Activated CD8-positive, alpha-beta T cell treated with anti-CD3 and anti-CD28 coated beads for 36 hours (primary cell): ENCODE measurements around the gene CDH23. TPM values are rescaled to one million over a fixed set of nuclear protein-coding genes. Genes with fewer than 3 reads are reported as not detected.
A peak's percentile ranks its signal among the peaks of the same experiment; 100 is the strongest.
"Not testable (repeated sequence)": the region's sequence is repeated elsewhere in the genome, so short reads cannot be mapped to it uniquely, and the experiment has no call there.

ENCODE experiments used
- ATAC-seq: fragments of 200-7000 bp; cut with Tn5 transposase; one replicate; pipeline ENCODE4 v1.10.0; 2021; ENCODE audit warnings: mild to moderate bottlenecking, moderate library complexity
- CTCF ChIA-PET: fragments of 350-600 bp; sonication (Branson Sonifier 250); formaldehyde crosslinking; loops from one replicate; lab custom pipeline; 2021; ENCODE audit warnings: antibody characterized with exemption; lab: Charles Lee
- POLR2A ChIA-PET: fragments of 350-600 bp; sonication (Branson Sonifier 250); formaldehyde crosslinking; loops from one replicate; lab custom pipeline; 2021; ENCODE audit warnings: antibody characterized with exemption; lab: Charles Lee
- DNase-seq: peaks from one replicate; pipeline ENCODE4 v3.0.0-alpha.2; 2020
- H3K27ac Mint-ChIP-seq: one replicate; pipeline ENCODE4 v1.8.0; 2021; ENCODE audit warnings: mild to moderate bottlenecking, mixed read lengths
- H3K27me3 Mint-ChIP-seq: one replicate; pipeline ENCODE4 v1.8.0; 2021; ENCODE audit warnings: mixed read lengths
- H3K36me3 Mint-ChIP-seq: one replicate; pipeline ENCODE4 v1.8.0; 2021; ENCODE audit warnings: low read depth, mixed read lengths
- H3K4me1 Mint-ChIP-seq: one replicate; pipeline ENCODE4 v1.8.0; 2021; ENCODE audit warnings: low read depth, mixed read lengths
- H3K4me3 Mint-ChIP-seq: one replicate; pipeline ENCODE4 v1.8.0; 2021; ENCODE audit warnings: mild to moderate bottlenecking, moderate library complexity, mixed read lengths
- H3K9me3 Mint-ChIP-seq: one replicate; pipeline ENCODE4 v1.8.0; 2021; ENCODE audit warnings: mixed read lengths
- CTCF ChIP-seq: fragments of 200-600 bp; IDR thresholded peaks from one replicate; pipeline ENCODE4 v1.8.0; 2022; ENCODE audit warnings: antibody characterized with exemption, mild to moderate bottlenecking
- intact Hi-C: fragments of 100-400 bp; cut with micrococcal nuclease; formaldehyde crosslinking; loops from one replicate; pipeline ENCODE4 v1.10.0; 2022
- total RNA-seq, 2 experiments: library from RNA; stranded (reverse); gene quantifications; one replicate each; pipeline ENCODE4 v1.2.3, GENCODE V29; 2021

CDH23 gene
- total RNA-seq, 2 experiments from 2014 or later = 2.4 to 2.7 TPM

- H3K4me3 Mint-ChIP-seq = peak overlapping the region; percentile 97
- H3K27ac Mint-ChIP-seq = peak overlapping the region; percentile 79
- TF ChIP-seq CTCF = no peak
- ATAC-seq (no peak), DNase-seq (no peak)
- intact Hi-C loops = no loop called here
- ChIA-PET POLR2A (interaction anchor here (0.6 to 1.6 kb wide), 3 partner anchors 11 to 963 kb away, joined by 3 to 7 read pairs (median 4); no protein-coding TSS in a partner anchor), CTCF (interaction anchor here (1.0 to 4.6 kb wide), 10 partner anchors 10 to 199 kb away, joined by 3 to 19 read pairs (median 4); no protein-coding TSS in a partner anchor)
- H3K27me3 Mint-ChIP-seq = no peaks in the 10 kb centered on the region
- no peaks in the 10 kb centered on the region for H3K9me3 Mint-ChIP-seq
- H3K4me1 Mint-ChIP-seq = peaks cover 44% of the 10 kb centered on the region
- no peaks in the 10 kb centered on the region for H3K36me3 Mint-ChIP-seq
Observed at GRCh38 chr10:71850021-71850742, 453.5 kb downstream of the CDH23 start.

GRCh38 chr10:71850743-71851464 lies 454.2 kb downstream of the CDH23 start, which contains the start of gene PSAP:
Gene PSAP, minus strand, starts transcription at chr10:71851251. Its CDS starts 30 bp downstream, at chr10:71851221.
- ChIA-PET CTCF (interaction anchor here (1.0 to 4.6 kb wide), 10 partner anchors 9 to 154 kb away, joined by 3 to 19 read pairs (median 4); no protein-coding TSS in a partner anchor), POLR2A (interaction anchor here (0.6 to 1.6 kb wide), 7 partner anchors 8 to 676 kb away, joined by 3 to 7 read pairs (median 3); no protein-coding TSS in a partner anchor)
- Mint-ChIP-seq H3K4me3 (peak within 1 kb of the TSS; percentile 97), H3K27ac (peak within 1 kb of the TSS; percentile 79), H3K9me3 (no peaks in the 10 kb centered on the region), H3K27me3 (no peaks in the 10 kb centered on the region), H3K36me3 (no peaks in the 10 kb centered on the region), H3K4me1 (peaks cover 42% of the 10 kb centered on the region)
- ATAC-seq (peak; percentile 99), DNase-seq (peak; percentile 99)
- no peak for TF ChIP-seq CTCF
- intact Hi-C loops = no loop called here

GRCh38 chr10:71851465-71852095 lies 454.9 kb downstream of the CDH23 start:
- intact Hi-C loops = not testable (repeated sequence)
- CTCF ChIA-PET = interaction anchor here (1.1 to 4.6 kb wide), 5 partner anchors 15 to 153 kb away, joined by 3 to 19 read pairs (median 4); no protein-coding TSS in a partner anchor

GRCh38 chr10:71852355-71852937 lies 455.7 kb downstream of the CDH23 start:
- intact Hi-C loops = no loop called here
- Mint-ChIP-seq H3K27ac (no peak overlapping the region), H3K4me3 (no peak overlapping the region), H3K4me1 (peaks cover 36% of the 10 kb centered on the region), H3K36me3 (no peaks in the 10 kb centered on the region), H3K27me3 (no peaks in the 10 kb centered on the region), H3K9me3 (no peaks in the 10 kb centered on the region)
- DNase-seq (no peak), ATAC-seq (no peak)
- POLR2A ChIA-PET = no interaction called here
- no peak for TF ChIP-seq CTCF
- CTCF ChIA-PET = interaction anchor here (0.7 to 4.6 kb wide), 3 partner anchors 35 to 44 kb away, joined by 3 to 19 read pairs (median 4); no protein-coding TSS in a partner anchor

More at GRCh38 chr10:71851465-71852095, 454.9 kb downstream of the CDH23 start:
- H3K27ac Mint-ChIP-seq = peak overlapping the region; percentile 79
- ATAC-seq = peak; percentile 3
- peak overlapping the region; percentile 97 for H3K4me3 Mint-ChIP-seq
- not testable (repeated sequence) for H3K27me3 Mint-ChIP-seq, DNase-seq, H3K36me3 Mint-ChIP-seq, H3K9me3 Mint-ChIP-seq
- peaks cover 41% of the 10 kb centered on the region for H3K4me1 Mint-ChIP-seq
- POLR2A ChIA-PET = interaction anchor here (0.6 to 1.0 kb wide), 6 partner anchors 8 to 675 kb away, joined by 3 read pairs; no protein-coding TSS in a partner anchor
